HUDEP-2 (cell line): Measurements from ENCODE around the gene MRPL43.
"Not testable (repeated sequence)": the region's sequence is repeated elsewhere in the genome, so short reads cannot be mapped to it uniquely, and the experiment has no call there.

Experiments used
- DNase-seq, 76 experiments: peaks; one replicate each; lab custom pipeline; 2025; ENCODE audit not compliant: unreplicated experiment in 76 of 76; lab: John Stamatoyannopoulos, UW

The MRPL43 gene

DNA sequence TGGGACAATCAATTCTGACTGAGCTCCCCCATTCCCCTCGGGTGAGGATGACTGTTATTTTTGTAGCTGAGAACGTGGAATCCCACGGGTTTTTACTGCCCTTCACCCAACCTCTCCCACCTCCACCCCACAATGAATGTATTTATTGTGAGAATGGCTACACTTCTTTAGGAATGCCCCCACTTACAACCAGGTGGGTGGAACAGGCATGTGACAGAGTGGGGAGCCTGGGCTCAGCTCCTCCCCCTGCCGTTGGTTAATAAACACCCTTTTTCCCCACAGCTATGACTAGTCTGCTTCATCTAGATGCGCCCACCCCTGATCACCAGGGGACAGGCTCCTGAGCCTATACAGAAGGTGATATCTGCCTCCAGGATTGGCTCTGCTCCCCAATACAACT, 2.0 kb downstream of the MRPL43 start:
- DNase-seq, result no peak

DNA sequence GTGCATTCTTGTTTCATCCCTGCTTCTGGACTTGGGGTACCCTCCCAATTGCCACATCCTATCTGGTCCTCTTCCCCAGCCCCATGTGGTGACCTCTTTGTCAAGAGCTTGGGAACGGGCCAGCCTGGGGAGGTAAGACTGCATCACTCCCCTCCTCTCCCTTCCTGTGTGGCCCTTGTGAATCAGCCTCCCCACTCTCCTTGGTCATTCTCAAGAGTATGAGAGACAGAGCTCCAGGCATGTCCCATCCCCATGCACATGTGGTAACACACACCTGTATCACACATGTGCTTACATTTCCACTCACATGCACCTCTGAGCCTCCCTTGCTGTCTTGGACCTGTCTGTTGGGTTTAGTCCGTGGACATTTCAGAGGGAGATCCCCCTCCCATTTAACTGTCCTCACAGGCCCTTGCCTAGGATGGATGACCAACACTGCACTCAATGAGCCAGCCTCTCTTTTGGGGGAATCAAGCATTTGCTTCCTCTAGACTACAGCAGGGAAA, 2.6 kb downstream of the MRPL43 start:
- no peak for DNase-seq

DNA sequence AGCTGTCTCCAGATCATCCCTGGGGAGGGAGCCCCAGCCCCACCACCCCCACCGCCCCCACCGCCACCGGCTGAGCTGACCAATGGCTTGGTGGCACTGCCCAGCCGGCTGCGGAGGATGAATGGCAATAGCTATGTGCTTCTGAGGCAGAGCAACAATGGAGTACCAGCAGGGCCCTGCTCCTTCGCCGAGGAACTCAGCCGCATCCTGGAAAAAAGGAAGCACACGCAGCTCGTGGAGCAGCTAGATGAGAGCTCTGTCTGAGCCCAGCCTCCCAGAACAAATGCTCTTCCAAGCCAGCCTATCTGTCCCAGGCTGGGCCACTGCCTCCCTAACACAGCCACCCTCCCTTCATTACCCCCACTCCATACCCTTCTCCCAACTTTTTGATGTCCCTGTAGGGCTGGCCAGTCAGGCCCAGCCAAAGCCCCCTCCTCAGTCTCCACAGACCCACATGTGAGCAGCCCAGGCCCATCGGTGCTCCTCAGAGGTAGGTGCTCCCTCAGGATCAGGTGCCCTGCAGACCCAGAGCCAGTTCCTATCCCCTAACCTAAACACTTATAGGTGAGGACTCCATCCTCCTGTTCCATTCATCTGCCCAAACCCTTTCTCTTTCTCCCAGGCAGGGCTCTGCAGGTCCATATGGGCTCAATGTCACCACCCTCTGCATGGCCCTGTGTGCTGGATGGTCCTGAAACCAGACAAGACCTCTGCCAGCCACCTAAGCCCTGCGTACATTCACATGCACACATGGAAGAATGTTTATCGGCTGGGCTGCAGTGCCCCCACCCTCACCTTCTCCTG, 3.2 kb downstream of the MRPL43 start:
- no peak for DNase-seq

GRCh38 chr10:100982916-100983830, 4.1 kb downstream of the MRPL43 start:
- no peak for DNase-seq

GRCh38 chr10:100981178-100981772, 6.0 kb downstream of the MRPL43 start:
- DNase-seq, result no peak

- no peak for DNase-seq
Measured at GRCh38 chr10:100980711-100981110, 6.6 kb downstream of the MRPL43 start.

- no peak for DNase-seq
Measured at GRCh38 chr10:100980311-100980710, 7.0 kb downstream of the MRPL43 start.

- no peak for DNase-seq
Measured at GRCh38 chr10:100979791-100980272, 7.5 kb downstream of the MRPL43 start.

- DNase-seq, result no peak
Measured at GRCh38 chr10:100978901-100979195, 8.4 kb downstream of the MRPL43 start.

DNA sequence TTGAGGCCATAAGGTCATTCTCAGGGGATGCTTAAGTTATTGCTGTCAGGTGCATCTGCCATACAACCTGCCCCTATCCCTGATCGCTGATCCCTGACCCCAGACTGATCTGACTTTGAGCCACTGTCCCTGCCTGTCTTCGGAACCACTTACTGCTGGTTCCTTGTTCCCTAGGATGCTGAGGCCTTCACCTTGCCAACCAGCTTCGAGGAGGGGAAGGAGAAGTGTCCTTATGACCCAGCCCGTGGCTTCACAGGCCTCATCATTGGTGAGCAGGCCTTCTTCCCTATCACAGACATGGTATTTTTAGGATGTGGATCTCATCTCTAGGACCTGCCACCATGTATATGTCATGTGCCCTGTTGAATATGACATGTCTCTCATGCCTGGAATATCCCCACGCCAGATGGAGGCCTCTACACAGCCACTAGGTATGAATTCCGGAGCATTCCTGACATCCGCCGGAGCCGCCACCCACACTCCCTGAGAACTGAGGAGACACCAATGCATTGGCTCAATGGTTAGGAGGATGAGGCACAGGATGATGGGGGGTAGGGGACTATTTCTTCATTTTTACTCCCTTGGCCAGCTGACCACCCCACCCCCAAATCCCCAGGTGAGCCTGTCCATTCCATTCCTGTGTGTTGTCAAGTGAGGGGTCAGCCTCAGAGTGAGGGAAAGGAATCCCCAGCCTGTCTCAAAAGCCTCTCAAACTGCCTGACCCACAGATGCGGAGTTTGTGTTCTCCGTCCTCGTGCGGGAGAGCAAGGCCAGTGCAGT, 9.0 kb downstream of the MRPL43 start:
- DNase-seq, result no peak

- no peak for DNase-seq
Measured at GRCh38 chr10:100977436-100977835, 9.9 kb downstream of the MRPL43 start.

DNA sequence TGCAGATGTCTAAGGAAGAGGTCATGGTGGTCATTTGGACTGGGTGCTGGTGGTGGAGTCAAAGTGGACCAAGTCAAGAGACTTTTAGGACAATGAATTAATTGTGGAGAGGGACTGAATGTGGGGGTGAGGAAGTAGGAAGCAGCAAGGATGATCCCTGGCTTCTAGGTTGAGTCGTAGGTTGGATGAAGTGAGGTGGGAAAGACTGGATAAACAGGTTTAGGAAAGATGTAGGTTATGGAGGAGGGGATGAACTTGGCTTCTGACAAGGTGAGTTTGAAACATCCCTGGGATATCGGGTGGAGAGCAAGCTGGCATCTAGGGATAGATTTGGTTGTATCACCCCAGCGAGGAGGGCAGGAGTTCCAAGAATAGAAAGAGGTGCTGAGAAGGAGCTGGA, 10.4 kb downstream of the MRPL43 start:
- no peak for DNase-seq

- not testable (repeated sequence) for DNase-seq
Measured at GRCh38 chr10:100975397-100975796, 11.9 kb downstream of the MRPL43 start.

DNA sequence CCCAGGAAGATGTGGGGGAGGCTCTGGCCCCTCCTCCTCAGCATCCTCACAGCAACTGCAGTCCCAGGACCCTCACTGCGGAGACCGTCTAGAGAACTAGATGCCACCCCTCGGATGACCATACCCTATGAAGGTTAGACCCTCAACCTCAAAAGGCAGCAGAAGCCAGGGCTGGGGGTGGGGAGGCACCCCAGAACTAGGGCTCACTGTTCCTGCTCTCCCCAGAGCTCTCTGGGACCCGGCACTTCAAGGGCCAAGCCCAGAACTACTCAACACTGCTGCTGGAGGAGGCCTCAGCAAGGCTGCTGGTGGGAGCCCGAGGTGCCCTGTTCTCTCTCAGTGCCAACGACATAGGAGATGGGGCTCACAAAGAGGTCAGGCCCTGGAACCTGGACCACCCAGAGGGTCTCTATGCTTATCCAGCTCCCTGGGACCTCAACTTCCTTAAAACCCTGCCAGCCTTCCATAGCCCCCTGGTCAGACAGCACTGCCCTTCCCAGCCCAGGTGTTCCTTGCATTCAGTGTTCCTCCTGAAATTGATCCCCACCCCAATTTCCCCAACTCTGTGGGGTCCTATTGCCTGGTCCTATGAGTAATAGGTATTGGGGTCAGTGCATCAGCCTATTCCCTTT, 14.3 kb downstream of the MRPL43 start:
- no peak for DNase-seq

DNA sequence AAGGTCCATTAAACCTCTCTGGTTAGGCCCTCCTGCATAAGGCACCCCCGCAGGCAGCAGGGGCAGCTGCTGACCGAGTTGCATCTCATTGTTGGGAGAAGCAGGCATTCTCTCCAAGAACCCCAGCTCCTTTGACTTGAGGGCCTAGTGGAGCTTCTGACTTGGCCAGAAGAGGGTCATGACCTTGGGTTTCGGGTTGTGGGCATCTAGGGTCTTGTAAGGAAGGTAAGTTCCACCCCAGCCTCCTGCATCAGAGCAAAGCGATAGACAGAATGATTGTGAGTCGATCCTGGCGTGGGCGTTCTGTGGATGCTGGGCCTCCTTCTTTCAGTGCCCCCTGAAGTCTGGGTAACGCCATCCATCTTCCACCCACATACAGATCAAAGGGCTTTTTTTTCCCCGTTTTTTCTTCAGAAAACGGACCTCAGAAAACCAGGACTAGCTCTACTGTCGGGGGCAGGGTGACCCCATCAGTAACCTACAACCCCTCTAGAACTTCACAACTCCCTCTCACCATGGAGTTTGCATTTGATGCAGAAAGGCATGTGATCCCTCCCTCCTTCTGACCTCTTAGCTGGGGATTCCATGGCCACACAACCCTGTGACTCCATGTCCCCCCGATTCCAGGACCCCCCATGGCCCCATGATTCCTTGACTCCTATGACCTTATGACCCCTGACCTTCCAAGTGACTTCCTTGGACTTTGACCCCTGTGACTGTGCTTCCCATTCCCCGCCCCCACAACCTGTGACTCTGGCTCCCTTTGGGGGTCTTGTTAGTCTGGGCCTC, 15.0 kb downstream of the MRPL43 start:
- no peak for DNase-seq

DNA sequence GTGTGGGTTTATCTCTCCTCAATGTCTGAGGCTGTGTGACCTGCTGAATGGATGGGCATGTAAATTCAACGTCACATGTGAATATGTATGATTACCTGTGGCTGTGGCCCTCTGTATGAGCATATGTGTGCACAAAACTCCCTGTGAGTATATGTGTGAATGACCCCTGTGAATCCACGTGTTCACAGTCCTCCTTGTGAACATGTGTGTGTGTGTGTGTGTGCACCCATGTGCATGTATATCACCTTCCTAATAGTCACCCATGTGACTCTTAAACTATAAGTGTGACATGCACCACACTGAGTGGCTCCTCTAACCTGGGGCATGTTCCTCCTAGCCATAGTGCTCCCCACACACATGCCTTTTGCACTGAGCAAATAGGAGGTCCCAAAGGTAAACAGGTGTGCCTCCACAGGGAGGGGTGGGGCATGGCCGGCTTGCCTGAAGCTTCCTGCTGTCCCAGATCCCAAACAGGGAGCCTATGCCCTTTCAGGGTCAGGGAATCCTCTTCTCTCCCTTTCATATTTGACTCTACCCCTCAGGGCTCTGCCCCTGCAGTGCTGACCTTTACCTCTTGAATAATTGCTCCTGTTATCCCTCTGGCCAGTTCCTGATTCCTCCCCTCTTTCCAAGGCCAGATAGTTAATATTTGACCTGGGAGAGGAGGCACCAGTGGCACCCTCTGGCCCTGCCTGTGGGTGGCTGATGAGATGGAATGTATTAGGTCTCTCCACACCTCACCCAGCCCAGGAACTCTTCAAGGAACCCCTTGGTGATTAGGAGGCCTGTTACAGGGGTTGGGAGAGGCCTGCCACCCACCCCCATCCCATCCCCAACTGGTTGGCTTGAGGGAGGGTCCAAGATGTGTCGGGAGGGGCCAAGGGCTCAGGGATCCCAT, 16.1 kb downstream of the MRPL43 start:
- no peak for DNase-seq

DNA sequence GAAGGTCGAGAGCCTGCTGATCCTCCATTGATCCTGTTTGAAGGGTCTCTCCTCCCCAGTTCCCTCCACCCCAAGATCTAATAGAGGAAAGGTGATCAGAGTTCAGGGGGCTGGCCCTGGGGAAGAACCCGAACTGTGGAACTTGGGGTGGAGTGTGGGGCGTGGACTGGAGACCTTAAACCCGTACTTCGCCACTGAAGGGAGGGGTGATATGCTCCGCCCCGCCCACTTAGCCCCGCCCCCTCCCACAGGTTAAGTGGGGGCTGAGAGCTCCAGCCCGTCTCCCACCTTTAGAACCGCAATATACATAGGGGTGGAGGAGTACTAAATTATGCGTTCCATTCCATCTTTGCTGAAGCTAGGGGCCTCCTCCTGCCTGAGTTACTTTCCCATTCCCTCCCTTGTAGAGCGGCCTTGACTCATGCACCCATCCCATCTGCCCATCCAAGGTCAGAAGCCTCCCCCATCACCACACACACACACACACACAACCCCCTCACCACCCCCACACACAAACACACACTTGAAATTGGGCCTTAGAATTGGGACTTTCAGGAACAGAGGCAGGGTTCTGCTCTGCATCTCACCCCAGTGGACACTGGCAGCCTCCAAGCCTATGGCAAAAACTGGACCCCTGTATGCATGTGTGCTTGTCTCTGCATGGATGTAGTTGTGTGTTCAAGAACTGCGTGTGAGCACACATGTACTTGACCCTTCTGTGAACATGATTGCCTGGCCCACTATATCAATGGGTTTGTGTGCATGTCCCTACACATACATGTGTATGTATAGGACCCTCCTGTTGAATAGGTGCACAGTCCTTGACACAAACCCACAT, 17.0 kb downstream of the MRPL43 start:
- peak in 15 of 76 experiments; percentile 3 to 26 (median 11) for DNase-seq
